OCI-LY3 (cell line): Measurements from ENCODE around the gene RPN1.

ENCODE experiments used
- H2AFZ ChIP-seq: fragments of 200-600, 300-600 bp; shearing (Covaris generic); 2 replicates; pipeline ENCODE4 v1.6.0; 2014; ENCODE audit warnings: antibody characterized with exemption, low read depth, low read length
- H3K27ac ChIP-seq: fragments of 200-600, 300-600 bp; sonication (generic); 2 replicates; pipeline ENCODE4 v1.5.1; 2014; ENCODE audit warnings: mild to moderate bottlenecking, low read length, moderate library complexity, mixed read lengths
- H3K27me3 ChIP-seq: fragments of 200-600, 300-600 bp; sonication (generic); 2 replicates; pipeline ENCODE4 v1.6.1; 2014; ENCODE audit warnings: low read depth, low read length, mixed read lengths
- H3K36me3 ChIP-seq: fragments of 200-600, 300-600 bp; sonication (generic); replicated peaks from 2 replicates; pipeline ENCODE3; 2014; ENCODE audit warnings: low read depth, low read length, mixed read lengths
- H3K4me1 ChIP-seq: fragments of 300-600, 200-600 bp; sonication (generic); 2 replicates; pipeline ENCODE4 v1.6.1; 2014; ENCODE audit warnings: low read length, mixed read lengths
- H3K4me2 ChIP-seq: fragments of 200-600, 300-600 bp; sonication (generic); 2 replicates; pipeline ENCODE4 v1.6.1; 2014; ENCODE audit warnings: low read length, mixed read lengths
- H3K4me3 ChIP-seq: fragments of 300-600, 200-600 bp; sonication (generic); 2 replicates; pipeline ENCODE4 v1.5.1; 2014; ENCODE audit warnings: antibody characterized with exemption, mild to moderate bottlenecking, low read length, moderate library complexity
- H3K79me2 ChIP-seq: fragments of 300-600, 200-600 bp; shearing (Covaris generic); 2 replicates; pipeline ENCODE4 v1.6.1; 2014; ENCODE audit warnings: mild to moderate bottlenecking, low read length, mixed read lengths
- H3K9ac ChIP-seq: fragments of 300-600, 200-600 bp; shearing (Covaris generic); 2 replicates; pipeline ENCODE4 v1.6.0; 2014; ENCODE audit warnings: mild to moderate bottlenecking, low read length, moderate library complexity
- H3K9me3 ChIP-seq: fragments of 200-600, 300-600 bp; shearing (Covaris generic); 2 replicates; pipeline ENCODE4 v1.6.1; 2014; ENCODE audit warnings: low read length, mixed read lengths; ENCODE audit not compliant: insufficient read depth
- H4K20me1 ChIP-seq: fragments of 200-600, 300-600 bp; sonication (generic); 2 replicates; pipeline ENCODE4 v1.6.1; 2016; ENCODE audit warnings: low read length, mixed read lengths; ENCODE audit not compliant: insufficient read depth
- EZH2phosphoT487 ChIP-seq: fragments of 200-600 bp; shearing (Covaris generic); IDR thresholded peaks from 2 replicates; pipeline ENCODE4 v1.6.1; 2018; ENCODE audit warnings: antibody characterized with exemption, mixed run types, low read depth
- TF ChIP-seq, protein P1 (sequence below): fragments of 200-600, 300-600 bp; sonication (generic); IDR thresholded peaks from 2 replicates; pipeline ENCODE4 v1.5.1; 2014; ENCODE audit warnings: antibody characterized with exemption, low read length, low read depth

RPN1 gene

DNA sequence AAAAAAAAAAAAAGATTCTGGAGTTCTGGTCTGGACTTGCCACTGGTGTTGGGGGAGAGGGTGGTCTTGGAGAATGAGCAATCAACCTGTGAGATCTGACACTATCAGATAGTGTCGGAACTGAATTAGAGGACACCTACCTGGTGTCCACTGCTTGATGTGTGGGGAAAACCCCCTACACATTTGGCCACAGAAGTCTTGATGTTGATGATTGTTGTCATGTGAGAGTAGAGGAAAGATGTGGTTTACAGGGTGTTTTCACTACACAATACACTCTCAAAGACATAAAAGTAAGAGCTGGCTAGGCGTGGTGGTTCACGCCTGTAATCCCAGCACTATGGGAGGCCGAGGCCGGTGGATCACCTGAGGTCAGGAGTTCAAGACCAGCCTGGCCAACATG is 38.4 kb upstream of the RPN1 start:
- no peak for TF ChIP-seq EZH2phosphoT487
- TF ChIP-seq, protein P1, sequence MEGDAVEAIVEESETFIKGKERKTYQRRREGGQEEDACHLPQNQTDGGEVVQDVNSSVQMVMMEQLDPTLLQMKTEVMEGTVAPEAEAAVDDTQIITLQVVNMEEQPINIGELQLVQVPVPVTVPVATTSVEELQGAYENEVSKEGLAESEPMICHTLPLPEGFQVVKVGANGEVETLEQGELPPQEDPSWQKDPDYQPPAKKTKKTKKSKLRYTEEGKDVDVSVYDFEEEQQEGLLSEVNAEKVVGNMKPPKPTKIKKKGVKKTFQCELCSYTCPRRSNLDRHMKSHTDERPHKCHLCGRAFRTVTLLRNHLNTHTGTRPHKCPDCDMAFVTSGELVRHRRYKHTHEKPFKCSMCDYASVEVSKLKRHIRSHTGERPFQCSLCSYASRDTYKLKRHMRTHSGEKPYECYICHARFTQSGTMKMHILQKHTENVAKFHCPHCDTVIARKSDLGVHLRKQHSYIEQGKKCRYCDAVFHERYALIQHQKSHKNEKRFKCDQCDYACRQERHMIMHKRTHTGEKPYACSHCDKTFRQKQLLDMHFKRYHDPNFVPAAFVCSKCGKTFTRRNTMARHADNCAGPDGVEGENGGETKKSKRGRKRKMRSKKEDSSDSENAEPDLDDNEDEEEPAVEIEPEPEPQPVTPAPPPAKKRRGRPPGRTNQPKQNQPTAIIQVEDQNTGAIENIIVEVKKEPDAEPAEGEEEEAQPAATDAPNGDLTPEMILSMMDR, result no peak
- H3K4me1 ChIP-seq, result peaks cover 4% of the 10 kb centered on the region

DNA sequence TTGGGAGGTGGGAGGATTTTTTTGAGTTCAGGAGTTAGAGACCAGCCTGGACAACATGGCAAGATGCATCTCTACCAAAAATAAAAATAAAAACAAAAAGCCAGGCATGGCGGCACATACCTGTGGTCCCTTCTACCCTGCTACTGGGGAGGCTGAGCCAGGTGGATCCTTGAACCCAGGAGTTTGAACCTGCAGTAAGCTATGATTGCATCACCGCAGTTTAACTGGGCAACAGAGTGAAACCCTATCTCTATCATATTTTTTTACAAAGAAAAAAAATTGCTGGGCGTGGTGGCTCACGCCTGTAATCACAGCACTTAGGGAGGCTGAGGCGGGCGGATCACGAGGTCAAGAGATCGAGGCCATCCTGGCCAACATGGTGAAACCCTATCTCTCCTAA is 35.8 kb upstream of the RPN1 start:
- no peaks in the 10 kb centered on the region for H3K27me3 ChIP-seq
- H3K27ac ChIP-seq, result no peak overlapping the region
- no peaks in the 10 kb centered on the region for H4K20me1 ChIP-seq
- peaks cover 8% of the 10 kb centered on the region for H3K4me1 ChIP-seq
- no peaks in the 10 kb centered on the region for H3K36me3 ChIP-seq
- H3K9ac ChIP-seq, result no peak overlapping the region
- no peak overlapping the region for H2AFZ ChIP-seq
- no peak overlapping the region for H3K4me2 ChIP-seq
- H3K79me2 ChIP-seq, result no peaks in the 10 kb centered on the region
- H3K9me3 ChIP-seq, result no peaks in the 10 kb centered on the region
- TF ChIP-seq, protein P1, result no peak
- TF ChIP-seq EZH2phosphoT487, result no peak
- H3K4me3 ChIP-seq, result no peak overlapping the region

More for the DNA sequence above, 38.4 kb upstream of the RPN1 start:
- H3K27ac ChIP-seq, result no peak overlapping the region
- H3K4me3 ChIP-seq, result no peak overlapping the region
- no peak overlapping the region for H3K4me2 ChIP-seq
- no peaks in the 10 kb centered on the region for H3K27me3 ChIP-seq
- H2AFZ ChIP-seq, result no peak overlapping the region
- H3K79me2 ChIP-seq, result no peaks in the 10 kb centered on the region
- H3K9ac ChIP-seq, result no peak overlapping the region
- H3K9me3 ChIP-seq, result no peaks in the 10 kb centered on the region
- no peaks in the 10 kb centered on the region for H4K20me1 ChIP-seq
- H3K36me3 ChIP-seq, result no peaks in the 10 kb centered on the region

DNA sequence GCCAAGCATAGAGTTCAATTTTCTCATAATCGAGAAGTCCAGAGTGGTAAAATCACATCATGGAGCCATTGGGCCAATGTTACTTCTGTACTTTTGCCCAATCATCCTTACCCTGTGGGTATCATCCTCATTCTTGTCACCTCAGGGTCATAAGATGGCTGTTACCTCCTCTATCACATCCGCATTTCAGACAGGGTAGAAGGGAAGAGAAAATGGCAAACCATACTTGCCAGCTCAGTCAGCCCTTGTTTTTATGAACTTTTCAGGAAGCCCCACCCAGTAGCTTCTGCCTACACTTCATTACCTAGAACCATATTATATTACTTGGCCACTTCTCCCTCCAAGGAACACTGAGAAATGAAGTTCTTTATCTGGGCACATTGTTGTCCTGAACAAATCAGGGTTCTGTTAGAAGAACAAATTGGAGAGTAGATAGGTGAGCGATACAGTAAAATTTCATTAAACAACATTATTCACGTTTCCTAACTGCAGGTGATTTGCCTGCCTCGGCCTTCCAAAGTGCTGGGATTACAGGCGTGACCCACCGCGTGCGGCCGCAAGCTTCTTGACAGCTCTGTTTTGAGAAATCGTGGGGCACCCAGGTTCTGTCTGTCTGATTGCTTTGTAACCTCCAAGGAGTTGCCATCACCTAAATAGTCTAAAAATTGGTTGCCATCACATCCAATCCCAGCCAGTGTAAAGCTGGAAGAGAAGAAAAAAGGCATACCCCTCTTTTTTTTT is 34.5 kb upstream of the RPN1 start:
- H3K27me3 ChIP-seq, result no peaks in the 10 kb centered on the region
- H3K79me2 ChIP-seq, result no peaks in the 10 kb centered on the region; the same call in 1 of the 2 replicates
- no peaks in the 10 kb centered on the region for H3K9me3 ChIP-seq
- H3K4me2 ChIP-seq, result no peak overlapping the region
- no peak overlapping the region for H3K27ac ChIP-seq
- no peak overlapping the region for H2AFZ ChIP-seq
- no peak overlapping the region for H3K4me3 ChIP-seq
- H3K9ac ChIP-seq, result no peak overlapping the region
- H3K4me1 ChIP-seq, result peaks cover 9% of the 10 kb centered on the region
- no peaks in the 10 kb centered on the region for H4K20me1 ChIP-seq
- H3K36me3 ChIP-seq, result no peaks in the 10 kb centered on the region
- no peak for TF ChIP-seq EZH2phosphoT487
- TF ChIP-seq, protein P1, result no peak

DNA sequence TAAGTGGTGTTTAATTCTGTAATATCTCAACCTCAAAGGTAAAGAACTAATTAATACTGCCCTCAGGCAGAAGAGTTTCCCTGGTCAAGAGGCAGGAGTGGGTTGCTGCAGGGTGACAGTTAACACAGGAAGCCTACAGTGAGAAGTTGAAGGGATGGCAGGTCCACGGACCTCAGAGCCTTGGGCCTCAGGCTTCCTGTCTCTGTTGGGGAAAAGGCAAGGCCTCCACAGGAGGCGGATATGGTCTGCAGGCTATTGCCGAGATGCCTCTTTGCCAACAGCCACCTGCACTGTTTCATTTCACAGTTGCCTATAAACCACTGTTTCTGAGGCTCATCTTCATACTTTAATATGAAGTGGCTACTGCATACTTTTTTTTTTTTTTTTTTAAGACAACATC is 33.3 kb upstream of the RPN1 start:
- no peaks in the 10 kb centered on the region for H3K27me3 ChIP-seq
- no peak overlapping the region for H3K4me2 ChIP-seq
- H3K36me3 ChIP-seq, result no peaks in the 10 kb centered on the region
- no peak overlapping the region for H3K27ac ChIP-seq
- TF ChIP-seq EZH2phosphoT487, result no peak
- TF ChIP-seq, protein P1, result no peak
- H2AFZ ChIP-seq, result no peak overlapping the region
- H3K9ac ChIP-seq, result no peak overlapping the region
- no peaks in the 10 kb centered on the region; the same call in 1 of the 2 replicates for H3K79me2 ChIP-seq
- peaks cover 14% of the 10 kb centered on the region for H3K4me1 ChIP-seq
- H3K4me3 ChIP-seq, result no peak overlapping the region
- H3K9me3 ChIP-seq, result no peaks in the 10 kb centered on the region
- no peaks in the 10 kb centered on the region for H4K20me1 ChIP-seq
